ENCODE results near the gene SLC17A7.
"Not testable (repeated sequence)": the region's sequence is repeated elsewhere in the genome, so short reads cannot be mapped to it uniquely, and the experiment has no call there.

Gene SLC17A7

DNA sequence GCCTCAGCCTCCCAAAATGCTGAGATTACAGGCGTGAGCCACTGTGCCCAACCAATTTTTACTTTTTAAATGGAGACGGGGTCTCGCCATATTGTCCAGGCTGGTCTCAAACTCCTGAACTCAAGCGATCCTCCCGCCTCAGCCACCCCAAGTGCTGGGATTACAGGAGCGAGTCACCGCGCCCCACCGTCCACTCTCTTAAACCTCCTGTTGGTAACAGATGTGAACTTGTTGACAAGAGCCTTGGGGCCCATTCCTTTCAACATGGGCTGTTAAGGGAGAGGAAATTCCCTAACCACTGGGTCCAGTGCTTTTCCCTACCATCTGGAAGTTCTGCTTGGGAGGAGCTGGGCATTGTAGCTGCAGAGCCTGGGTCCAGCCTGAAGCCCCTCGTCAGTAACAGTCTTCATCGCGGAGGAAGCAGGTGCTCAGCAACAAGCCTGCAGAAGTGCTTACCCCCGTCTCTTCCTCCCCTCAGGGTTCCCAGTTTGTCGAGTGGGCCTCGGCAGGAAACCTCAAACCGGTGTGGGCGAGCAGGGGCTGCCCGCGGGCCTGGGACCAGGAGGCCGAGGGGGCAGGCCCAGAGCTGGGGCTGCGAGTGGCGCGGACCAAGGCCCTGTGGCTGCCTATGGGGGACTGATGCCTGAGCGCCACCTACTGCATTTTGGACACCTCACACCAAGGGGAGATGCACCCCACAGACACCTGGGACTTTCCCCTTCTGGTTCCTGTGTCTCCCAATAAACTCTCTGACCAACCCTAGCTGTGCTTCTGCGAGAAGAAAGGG is 28.7 kb upstream of the SLC17A7 start:
- peak; percentile 55 for DNase-seq (ENCODE audit: low spot score)

- peak; percentile 72 for DNase-seq (ENCODE audit: low spot score)
Measured at GRCh38 chr19:49468746-49469447, 27.6 kb upstream of the SLC17A7 start.

- no peak for DNase-seq (ENCODE audit: low spot score)
Measured at GRCh38 chr19:49468199-49468598, 26.9 kb upstream of the SLC17A7 start.

GRCh38 chr19:49465371-49465770 is 24.0 kb upstream of the SLC17A7 start:
- no peak for DNase-seq (ENCODE audit: low spot score)

- no peak for DNase-seq (ENCODE audit: low spot score)
Measured at GRCh38 chr19:49463960-49464740, 22.8 kb upstream of the SLC17A7 start.

- no peak for DNase-seq (ENCODE audit: low spot score)
Measured at GRCh38 chr19:49462492-49462891, 21.2 kb upstream of the SLC17A7 start.

DNA sequence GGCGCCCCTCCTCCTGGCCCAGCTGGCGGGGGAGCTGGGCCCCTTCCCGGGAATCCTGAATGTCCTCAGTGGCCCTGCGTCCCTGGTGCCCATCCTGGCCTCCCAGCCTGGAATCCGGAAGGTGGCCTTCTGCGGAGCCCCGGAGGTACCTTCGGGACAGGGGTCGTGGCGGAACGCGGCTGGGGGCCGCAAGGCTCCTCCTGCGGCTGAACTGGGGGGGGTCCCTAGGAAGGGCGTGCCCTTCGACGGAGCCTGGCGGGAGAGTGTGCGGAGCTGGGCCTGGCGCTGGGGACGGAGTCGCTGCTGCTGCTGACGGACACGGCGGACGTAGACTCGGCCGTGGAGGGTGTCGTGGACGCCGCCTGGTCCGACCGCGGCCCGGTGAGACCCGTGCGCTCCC is 20.3 kb upstream of the SLC17A7 start:
- DNase-seq (ENCODE audit: low spot score): no peak

DNA sequence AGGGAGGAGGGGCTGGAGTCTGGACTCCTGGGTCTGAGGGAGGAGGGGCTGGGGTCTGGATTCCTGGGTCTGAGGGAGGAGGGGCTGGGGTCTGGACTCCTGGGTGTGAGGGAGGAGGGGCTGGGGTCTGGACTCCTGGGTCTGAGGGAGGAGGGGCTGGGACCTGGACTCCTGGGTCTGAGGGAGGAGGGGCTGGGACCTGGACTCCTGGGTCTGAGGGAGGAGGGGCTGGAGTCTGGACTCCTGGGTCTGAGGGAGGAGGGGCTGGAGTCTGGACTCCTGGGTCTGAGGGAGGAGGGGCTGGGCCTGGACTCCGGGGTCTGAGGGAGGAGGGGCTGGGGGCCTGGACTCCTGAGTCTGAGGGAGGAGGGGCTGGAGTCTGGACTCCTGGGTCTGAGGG is 19.8 kb upstream of the SLC17A7 start:
- not testable (repeated sequence) for DNase-seq (ENCODE audit: low spot score)

DNA sequence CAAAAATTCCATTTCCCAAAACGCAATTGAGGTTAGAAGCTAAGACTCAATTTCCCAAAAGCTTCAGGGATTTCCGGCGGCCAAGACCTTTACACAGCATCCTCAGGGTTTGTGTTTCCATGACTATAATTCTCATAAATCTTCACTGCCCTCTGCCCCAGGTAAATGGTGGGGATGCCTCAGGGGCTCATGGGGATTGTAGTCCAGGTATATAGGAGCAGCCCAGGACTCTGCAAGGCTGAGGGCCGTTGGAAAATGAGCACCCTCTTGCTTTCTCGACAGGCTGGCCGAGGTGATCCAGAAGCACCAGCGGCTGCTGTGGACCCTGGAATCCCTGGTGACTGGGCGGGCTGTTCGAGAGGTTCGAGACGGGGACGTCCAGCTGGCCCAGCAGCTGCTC is 18.1 kb upstream of the SLC17A7 start:
- DNase-seq (ENCODE audit: low spot score): no peak

DNA sequence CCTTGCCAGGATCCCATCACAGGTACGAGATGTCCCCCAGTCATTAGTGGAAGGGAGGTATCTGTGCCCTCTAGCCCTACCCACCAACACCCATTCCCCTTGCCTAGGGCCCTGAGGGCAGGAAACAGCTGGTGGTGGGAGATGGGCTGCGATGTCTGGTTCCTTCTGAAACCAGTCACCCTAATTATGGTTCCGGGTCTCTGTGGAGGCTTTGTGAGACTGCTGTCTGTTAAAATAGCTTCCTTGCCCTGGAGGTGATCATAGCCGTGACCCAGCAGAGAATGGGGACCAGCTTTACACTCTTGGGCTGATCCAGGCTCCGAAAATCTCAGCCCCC is 17.2 kb upstream of the SLC17A7 start:
- no peak for DNase-seq (ENCODE audit: low spot score)

- no peak for DNase-seq (ENCODE audit: low spot score)
Measured at GRCh38 chr19:49456326-49456725, 15.0 kb upstream of the SLC17A7 start.

- no peak for DNase-seq (ENCODE audit: low spot score)
Measured at GRCh38 chr19:49455773-49456172, 14.4 kb upstream of the SLC17A7 start.

GRCh38 chr19:49453757-49454240 is 12.5 kb upstream of the SLC17A7 start:
- no peak for DNase-seq (ENCODE audit: low spot score)

DNA sequence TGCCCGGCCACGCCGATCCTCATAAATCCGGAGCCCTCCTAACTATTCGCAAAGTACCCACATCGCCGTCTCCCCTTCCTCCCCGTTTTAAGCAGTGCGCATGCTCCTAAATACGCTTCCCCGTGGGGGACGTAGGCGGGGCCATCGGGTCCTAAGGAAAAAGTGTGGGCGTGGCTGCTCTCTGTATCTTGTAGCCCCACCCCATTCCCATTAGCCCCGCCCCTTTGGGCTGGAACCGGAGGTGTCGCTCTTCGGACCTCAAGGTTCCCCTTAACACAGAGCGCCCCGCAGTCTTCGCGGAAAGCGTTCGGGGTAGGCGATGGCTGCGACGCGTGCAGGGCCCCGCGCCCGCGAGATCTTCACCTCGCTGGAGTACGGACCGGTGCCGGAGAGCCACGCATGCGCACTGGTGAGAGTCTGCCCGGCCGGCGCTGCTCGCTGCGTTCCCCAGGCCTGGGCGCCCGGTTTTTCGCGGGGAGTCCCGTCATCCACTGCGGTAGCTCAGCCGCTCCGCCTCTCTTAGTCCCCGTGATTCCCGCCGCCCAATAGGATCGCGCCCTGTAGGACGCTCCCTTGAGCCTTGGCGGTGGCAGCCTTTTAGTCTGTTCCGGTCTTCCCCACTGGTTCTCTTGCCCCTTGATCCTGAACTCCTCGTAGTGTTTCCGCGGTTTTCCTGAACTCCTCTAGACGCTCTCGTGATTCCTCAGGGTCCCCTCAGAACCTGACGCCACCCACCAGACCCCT is 11.9 kb upstream of the SLC17A7 start, which contains the start of gene ALDH16A1:
Gene ALDH16A1, plus strand, starts transcription at position 213 of the 744 bp plus-strand sequence. Its CDS starts 107 bp downstream, at position 320.
- peak; percentile 97 for DNase-seq (ENCODE audit: low spot score)

- DNase-seq (ENCODE audit: low spot score): peak; percentile 84
Measured at GRCh38 chr19:49451430-49452181, 10.3 kb upstream of the SLC17A7 start, which contains the start of gene PIH1D1. TSS of gene PIH1D1 (minus strand) at chr19:49451814. CDS start at chr19:49451574, 240 bp downstream.

DNA sequence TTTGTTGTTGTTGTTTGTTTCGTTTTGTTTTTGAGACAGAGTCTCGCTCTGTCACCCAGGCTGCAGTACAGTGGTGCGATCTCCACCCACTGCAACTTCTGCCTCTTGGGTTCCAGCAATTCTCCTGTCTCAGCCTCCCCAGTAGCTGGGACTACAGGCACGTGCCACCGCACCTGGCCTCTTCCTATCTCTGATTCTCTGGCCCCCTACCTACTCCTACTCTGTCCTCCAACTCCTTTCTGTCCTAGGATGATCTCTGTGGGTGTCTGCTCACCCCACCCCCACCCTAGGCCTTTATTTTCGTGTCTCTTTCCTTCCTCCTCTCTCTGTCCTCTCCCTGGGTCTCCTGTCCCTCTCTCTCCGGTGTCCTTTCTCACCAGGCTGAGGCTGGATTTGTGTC is 9.1 kb upstream of the SLC17A7 start:
- no peak for DNase-seq (ENCODE audit: low spot score)

DNA sequence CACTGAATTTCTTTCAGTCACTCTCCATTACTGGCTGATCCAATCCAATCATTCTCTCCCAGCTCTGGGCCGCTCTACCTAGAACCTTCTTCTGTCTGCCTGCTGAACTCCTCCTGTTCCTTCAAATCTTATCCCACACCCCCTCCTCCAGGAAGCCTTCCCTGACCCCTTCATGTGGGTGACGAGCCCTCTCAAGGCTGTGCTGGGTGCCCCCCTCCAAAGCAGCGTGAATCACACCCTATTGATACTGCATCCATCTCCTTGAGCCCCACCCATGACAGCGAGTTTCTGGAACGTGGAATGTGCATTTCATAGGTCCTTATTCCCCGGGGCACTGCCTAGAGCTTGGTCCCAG is 7.1 kb upstream of the SLC17A7 start:
- DNase-seq (ENCODE audit: low spot score): no peak

DNA sequence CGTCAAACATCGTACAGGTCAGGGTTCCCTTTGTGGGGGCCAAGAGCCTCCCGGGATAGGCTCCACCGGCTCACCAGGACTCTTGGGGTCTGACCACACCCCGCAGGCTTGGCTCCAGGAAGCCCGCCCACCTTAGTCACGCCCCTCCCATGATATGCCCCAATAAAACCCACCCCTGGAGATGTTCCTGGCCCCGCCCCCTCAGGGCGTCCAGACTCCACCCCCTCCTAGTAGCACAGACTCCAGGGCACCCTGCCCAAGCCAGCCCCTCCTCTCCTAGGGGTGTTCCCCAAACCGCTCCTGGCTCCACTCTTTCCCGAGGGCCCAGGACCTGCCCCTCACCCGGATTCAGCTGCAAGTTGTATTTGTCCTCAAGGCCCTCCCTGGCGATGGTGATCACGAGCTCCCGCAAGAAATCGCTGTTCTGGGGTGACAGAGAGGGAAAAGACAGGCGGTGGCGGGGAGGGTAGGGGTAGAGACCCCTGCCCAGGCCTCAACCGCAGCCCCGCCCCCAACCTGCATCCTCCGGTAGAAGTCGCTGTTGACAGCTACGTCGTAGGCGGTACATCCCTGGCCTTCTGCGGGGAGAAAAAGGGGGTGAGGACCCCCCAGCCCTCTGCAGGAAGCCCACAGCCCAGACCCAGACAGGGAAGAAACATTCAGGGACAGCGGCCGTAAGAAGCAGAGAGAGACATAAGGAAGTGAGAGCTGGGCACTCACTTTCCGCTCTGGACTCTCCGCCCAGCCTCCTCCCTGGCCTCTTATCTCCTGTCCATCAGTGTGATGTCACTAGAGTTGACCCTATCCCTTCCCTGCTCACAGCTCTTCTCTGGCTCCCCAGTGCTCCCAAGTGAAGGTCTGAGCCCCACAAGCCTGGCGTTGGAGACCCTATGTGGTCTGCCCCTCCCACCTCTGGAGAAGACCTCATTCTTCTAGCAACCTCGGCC is 6.4 kb upstream of the SLC17A7 start:
- no peak for DNase-seq (ENCODE audit: low spot score)

- DNase-seq (ENCODE audit: low spot score): no peak
Measured at GRCh38 chr19:49445997-49446396, 4.7 kb upstream of the SLC17A7 start.

All from D341Med (cell line).